HG02571 (cell line): ENCODE measurements around the gene FCER2.
"Not testable (repeated sequence)": the region's sequence is repeated elsewhere in the genome, so short reads cannot be mapped to it uniquely, and the experiment has no call there.

Source experiments
- ATAC-seq: cut with Tn5 transposase; IDR thresholded peaks from one replicate; pipeline ENCODE4 v1.9.1; 2021; ENCODE audit warnings: mild to moderate bottlenecking, moderate library complexity; ENCODE audit not compliant: unreplicated experiment

Gene FCER2

DNA sequence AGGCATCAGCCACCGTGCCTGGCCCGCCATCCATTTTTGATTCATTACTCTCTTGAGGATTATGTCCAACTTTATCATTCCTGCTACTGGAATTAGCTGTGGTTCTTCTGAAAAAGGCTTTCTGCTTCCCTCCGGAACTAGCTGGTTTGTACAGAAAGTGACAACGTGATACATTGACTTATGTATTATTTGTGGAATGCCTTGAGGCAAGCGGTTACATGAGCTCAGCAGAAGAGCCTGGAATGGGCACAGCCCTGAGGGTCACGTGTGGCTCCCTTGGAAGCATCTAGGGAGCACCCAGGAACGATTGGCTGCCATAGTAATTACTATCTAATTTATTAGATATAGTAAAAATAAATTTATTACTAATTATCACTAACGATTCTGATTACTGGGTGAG, 47.5 kb downstream of the FCER2 start:
- ATAC-seq = no peak

DNA sequence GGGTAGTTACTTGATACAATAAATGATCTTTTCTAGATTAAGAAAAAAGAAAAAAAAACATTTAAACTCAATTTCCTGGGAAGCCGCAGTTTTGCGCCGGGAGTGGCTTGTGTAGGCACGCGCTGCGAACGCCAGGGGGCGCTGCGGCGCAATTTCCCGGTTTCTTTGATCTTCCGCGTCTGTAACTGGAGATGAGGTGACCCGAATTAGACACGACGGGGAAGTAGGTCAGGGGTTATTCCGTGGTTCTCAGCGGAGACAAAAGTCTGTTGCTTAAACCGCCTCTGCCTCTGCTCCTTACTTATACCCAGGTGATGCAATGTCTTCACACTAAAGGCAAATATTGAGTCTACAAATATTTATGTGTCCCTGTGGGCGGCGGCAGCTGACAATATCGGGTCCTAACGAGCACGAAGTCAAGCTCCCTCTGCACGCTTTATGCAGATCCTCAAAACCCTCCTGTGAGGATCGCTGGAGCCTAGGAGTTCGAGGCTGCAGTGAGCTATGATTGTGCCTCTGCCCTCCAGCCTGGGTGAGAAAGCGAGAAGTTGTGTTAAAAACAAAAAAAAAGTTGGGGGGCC, 49.8 kb downstream of the FCER2 start:
- no peak for ATAC-seq

- ATAC-seq = no peak
Measured at GRCh38 chr19:7650148-7650547, 51.8 kb downstream of the FCER2 start.

- ATAC-seq = no peak
Measured at GRCh38 chr19:7648265-7649014, 53.5 kb downstream of the FCER2 start.

- no peak for ATAC-seq
Measured at GRCh38 chr19:7647156-7647555, 54.8 kb downstream of the FCER2 start.

DNA sequence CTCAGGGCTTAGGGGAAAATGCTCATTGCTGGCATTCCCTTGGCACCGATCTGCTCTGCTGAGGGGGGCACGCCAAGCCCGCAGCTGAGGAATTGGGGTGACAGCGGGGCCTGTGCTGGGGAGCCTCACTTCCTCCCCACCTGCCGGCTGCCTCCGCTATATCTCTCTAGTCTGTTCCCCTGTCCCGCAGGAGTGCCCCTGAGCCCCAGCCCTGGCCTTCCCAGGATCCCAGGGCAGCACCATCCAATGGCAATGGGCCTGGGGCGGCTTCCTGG, 55.6 kb downstream of the FCER2 start:
- no peak for ATAC-seq

DNA sequence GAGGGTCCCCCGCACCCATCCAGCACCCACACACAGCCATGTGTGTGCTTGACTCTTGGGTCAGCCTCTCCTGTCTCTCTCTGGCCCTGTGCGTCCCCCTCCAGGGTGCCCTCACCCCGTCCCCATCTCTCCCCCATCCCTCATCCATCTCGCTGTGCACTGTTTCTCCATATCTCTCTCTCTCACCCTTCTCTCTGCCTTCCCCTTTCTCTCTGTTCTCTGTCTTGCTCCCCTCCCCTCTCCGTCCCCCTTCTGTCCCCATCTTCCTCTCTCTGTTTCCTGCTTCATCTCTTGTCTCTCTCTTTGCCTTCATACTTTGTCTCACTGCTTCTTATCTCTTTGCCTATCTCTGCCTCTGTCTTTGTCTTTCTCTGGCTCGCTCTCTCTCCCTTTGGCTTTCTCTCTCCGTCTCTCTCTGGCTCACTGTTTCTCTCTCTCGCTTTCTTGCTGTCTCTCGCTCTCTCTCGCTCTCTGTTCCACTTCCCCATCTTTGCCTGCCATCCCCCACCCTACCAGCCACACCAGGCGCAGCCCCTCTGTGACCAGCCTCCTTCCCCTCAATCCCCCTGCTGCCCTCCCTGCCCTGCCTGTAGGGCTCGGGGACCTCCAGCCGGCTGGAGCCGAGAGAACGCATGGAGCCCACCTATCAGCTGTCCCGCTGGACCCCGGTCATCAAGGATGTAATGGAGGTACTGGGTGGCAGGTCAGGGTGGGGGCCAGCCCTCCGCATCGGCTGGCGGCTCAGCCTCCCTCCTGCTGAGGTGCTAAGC, 56.1 kb downstream of the FCER2 start:
- ATAC-seq = no peak

- ATAC-seq = no peak
Measured at GRCh38 chr19:7645163-7645562, 56.8 kb downstream of the FCER2 start.

GRCh38 chr19:7644550-7644877, 57.4 kb downstream of the FCER2 start:
- no peak for ATAC-seq

- ATAC-seq = not testable (repeated sequence)
Measured at GRCh38 chr19:7643629-7644549, 58.0 kb downstream of the FCER2 start.

- no peak for ATAC-seq
Measured at GRCh38 chr19:7643031-7643415, 58.9 kb downstream of the FCER2 start.

DNA sequence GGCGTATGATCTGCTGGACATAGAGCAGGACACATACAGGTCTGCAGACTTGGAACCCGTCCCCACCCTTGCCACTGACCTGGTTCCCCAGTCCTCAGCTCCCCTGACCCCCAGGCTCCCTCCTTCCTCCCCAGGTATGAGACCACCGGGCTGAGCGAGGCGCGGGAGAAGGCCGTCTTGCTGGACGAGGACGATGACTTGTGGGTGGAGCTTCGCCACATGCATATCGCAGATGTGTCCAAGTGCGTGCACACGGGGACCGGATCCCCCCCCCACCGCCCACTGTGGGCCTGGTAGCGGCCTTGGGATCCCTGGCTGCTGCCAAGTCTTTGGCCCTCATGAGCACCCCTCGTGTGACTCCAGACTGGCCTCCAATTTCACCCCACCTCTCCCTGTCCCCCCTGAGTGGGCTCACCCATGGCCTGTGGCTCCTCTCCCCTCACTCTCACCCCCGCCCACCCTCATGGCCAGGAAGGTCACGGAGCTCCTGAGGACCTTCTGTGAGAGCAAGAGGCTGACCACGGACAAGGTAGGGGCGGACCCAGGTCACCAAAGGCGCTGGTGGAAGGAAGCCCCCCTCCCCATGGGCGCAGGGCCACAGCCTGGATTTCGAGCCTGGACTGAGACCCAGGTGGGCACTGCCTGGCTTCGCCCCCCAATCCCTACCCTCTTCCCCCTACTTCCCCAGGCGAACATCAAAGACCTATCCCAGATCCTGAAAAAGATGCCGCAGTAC, 59.5 kb downstream of the FCER2 start:
- ATAC-seq = no peak

DNA sequence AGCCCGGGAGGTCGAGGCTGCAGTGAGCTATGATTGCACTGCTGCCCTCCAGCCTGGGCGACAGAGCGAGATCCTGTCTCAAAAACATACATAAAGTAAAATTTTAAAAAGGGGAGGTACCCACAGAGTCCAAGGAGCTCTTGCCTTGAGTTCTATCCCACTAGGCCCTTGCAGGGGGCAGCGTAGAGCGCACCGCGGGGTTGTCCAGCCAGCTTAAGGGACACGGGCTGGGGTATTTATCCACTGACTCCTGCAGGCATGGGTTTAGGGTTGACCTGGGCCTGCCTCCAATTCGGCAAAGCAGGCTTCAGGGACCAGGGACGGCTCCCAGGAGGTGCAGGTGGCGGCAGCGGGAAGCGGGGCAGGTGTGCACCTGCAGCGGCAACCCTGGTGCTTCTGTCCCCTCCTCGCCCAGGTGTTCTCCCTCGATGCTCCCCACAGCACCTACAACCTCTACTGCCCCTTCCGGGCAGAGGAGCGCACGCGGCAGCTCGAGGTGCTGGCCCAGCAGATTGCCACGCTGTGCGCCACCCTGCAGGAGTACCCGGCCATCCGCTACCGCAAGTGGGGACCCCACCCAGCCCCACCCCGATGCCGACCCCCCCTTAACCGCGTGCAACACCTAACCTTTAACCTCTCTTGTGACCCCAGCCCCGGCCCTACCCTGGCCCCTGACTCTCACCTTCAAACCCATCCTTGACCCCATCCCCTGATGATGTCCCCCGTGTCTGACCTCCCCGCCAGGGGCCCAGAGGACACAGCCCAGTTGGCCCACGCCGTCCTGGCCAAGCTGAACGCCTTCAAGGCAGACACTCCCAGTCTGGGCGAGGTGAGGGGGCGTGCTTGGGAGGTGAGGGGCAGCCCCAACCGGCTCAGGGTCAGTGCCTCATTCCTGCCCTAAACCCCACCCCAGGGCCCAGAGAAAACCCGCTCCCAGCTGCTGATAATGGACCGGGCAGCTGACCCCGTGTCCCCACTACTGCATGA, 60.3 kb downstream of the FCER2 start:
- ATAC-seq = no peak

- no peak for ATAC-seq
Measured at GRCh38 chr19:7640803-7641202, 61.1 kb downstream of the FCER2 start.

GRCh38 chr19:7639863-7640348, 62.0 kb downstream of the FCER2 start:
- no peak for ATAC-seq

GRCh38 chr19:7638802-7639465, 63.0 kb downstream of the FCER2 start:
- ATAC-seq = no peak
